GM21619 (cell line): ENCODE results near the gene FHDC1.
A peak's percentile ranks its signal among the peaks of the same experiment; 100 is the strongest.

Source experiments
- ATAC-seq: cut with Tn5 transposase; IDR thresholded peaks from one replicate; pipeline ENCODE4 v1.9.1; 2021; ENCODE audit not compliant: unreplicated experiment

Gene FHDC1

DNA sequence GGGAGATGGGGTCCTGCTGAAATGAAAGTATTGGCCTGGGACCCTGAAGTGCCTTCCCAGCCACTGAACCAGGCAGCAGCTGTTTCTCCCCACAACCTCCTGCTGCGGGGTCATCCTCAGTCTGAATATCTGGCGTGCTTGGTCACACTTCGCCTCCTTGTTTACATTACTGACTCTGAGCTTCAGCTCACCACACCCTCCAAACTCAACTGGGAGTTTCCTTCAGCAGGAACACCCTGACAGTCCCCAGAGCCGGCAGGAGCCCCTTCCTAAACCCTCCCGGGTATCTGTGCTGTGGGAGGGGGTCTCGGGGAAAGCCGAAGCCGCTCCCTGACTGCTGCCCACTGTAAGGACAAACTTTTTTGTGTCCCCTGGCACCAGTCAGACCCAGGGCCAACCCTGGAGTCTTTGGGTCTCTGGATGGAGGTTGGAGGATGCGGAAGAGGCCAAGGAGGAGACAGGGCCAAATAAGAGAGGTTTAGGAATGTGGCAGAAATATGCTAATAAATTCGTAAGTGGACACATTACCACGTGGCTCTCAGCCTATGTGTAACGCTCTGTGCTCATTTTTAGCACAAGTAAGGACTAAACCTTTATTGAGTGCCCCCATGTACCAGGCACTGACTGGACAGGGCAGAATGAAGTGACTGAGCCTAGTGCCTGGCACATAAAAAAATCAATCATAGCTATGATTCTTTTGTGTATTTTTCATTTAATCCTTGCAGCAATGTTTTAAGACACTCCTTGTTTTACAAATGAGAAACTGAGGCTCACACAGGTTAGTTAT, 20.7 kb downstream of the FHDC1 start:
- ATAC-seq = no peak

- no peak for ATAC-seq
These were observed 21.5 kb downstream of the FHDC1 start for GRCh38 chr4:152957437-152958171.

DNA sequence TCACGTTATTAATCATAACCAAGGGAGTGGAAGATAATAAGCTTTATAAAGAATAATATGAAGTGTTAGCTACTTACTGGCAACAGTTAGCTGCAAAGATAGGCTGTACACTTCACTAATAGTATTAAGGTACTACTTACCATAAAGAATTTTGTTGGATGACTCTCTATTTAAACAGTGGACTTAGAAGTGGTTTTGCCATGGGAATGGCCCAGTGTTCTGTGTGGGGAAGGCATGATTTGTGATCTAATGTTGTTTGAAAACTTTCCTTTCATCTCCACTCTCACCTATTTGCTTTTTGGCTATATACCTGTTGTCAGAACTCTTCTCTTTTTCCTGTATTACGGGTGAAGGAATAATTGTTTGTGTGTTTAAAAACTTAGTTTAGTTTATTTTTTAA, 23.0 kb downstream of the FHDC1 start:
- no peak for ATAC-seq

DNA sequence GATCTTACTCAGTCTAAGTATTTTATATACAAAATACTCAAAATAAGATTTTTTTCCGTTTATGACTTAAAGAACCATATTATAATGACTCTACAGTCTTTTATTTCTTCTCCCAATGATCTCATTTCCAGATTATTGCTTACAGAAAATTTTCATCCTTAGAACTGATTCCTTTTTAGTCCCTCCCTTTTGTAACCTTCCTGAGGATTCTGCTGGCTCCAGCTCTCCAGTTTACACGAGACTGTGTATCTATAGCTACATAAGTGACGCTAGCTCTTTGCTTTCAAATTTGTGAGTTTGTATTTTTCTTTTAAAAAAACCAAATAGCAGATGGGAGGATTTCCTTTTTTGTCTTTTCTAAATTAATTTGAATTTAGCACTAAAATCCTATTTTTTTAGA, 24.0 kb downstream of the FHDC1 start:
- no peak for ATAC-seq

- no peak for ATAC-seq
These were observed 25.1 kb downstream of the FHDC1 start for GRCh38 chr4:152961014-152961772.

GRCh38 chr4:152961773-152962115, 25.6 kb downstream of the FHDC1 start:
- no peak for ATAC-seq

GRCh38 chr4:152962150-152962549, 26.0 kb downstream of the FHDC1 start:
- ATAC-seq = no peak

DNA sequence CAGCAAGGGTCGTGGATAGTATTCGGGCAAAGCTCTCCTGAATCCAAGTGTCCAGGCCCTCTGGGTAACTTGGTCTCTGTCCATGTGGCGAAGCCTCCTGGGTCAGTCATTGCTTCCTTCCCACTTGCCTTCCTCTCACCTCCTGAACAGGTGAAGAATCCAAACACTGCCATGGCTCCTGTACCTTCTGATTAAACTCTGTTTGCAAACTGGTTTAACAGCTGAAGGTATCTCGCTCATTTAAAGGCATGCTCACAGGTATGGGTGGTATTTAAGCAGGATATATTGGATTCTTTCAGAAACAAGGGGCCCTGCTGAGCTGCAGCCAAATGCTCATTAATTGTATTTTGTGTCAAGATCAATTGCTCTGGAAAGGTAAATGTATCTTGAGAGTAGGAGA, 28.2 kb downstream of the FHDC1 start:
- ATAC-seq = no peak

GRCh38 chr4:152965611-152966010, 29.5 kb downstream of the FHDC1 start:
- ATAC-seq = peak; percentile 94

GRCh38 chr4:152967907-152968306, 31.8 kb downstream of the FHDC1 start:
- no peak for ATAC-seq

GRCh38 chr4:152968806-152969394, 32.8 kb downstream of the FHDC1 start:
- no peak for ATAC-seq

DNA sequence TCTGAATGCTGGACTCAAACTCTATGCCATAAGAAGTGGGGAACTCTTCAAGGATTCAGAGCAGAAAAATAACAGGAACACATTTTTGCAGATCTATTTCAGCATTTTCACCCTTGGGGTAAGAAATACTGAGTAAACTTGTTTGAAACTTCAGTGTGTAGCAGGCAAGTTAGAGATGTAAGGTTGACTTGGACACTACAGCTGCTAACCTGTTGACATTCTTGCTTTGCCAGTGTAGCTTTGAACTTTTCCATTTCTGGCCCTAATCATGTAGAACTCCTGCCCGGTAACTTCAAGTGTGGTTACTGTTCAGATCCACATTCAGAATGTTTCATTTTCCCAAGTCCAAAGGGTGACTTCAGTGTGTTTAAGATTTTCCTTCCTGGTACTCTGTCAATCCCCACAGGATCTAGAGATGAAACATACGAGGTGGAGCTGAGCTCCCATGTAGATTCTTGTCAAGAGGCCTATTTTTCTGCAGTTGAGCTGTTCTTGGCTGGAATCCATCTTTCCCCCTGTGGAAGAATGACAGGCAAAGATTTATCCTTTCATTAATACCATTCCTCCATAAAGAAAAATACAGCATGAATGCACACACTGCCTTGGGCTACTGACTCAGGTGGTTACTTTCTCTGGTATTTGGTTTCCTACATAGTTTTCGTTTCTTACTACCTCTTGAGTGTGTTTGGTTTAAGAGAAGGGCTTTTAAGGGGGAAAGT, 34.1 kb downstream of the FHDC1 start:
- no peak for ATAC-seq

DNA sequence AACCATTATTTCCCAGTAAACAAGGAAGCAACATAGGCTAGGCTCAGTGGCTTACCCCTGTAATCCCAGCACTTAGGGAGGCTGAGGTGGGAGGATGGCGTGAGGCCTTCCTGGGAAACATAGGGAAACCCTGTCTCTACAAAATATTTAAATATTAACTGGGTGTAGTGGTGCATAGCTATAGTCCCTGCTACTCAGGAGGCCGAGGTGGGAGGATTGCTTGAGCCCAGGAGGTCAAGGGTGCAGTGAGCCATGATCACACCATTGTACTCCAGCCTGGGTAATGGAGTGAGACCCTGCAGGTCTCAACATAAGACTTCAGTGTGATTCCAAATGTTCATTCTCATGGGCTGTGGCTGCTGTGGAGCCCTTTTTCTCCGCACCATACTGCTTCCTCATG, 34.9 kb downstream of the FHDC1 start:
- ATAC-seq = no peak

DNA sequence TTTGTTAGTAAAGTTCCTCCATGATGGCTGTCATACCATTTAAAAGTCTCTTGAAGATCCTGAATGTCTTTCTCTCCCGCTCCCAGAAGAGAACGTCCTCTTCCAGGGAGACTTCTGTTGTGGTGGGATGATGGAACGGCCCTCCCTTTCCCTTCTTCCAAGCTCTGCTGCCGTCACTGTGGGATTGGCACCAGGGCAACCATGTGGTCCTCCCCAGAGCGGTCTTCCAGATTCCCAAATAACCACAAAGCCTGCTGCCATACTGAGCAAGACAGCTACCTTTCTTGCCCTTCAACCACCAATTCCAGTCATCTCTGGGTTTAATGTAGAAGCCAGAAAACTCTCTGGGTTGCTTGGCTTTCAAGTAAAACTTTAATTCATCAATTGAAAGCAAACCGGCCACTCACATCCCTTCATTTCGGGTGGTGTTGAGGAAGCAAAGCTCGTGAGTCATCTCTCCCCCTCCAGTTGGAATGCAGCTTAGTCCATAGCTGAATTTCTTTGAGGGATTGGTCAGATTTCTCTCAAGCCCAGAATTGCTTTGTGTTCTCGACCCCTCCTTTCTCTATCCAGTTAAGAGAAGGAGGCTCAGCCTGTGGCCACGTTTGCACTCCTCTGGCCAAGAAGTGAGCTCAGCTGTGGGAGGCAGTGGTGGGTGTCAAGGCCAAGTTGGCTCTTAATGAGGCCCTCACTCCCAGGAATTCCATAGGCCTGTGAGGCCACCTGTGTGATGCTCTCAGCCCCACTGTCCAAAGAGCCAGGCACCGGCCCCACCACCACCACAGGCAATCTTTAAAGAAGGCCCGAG, 36.9 kb downstream of the FHDC1 start:
- ATAC-seq = no peak

- no peak for ATAC-seq
These were observed 37.7 kb downstream of the FHDC1 start for GRCh38 chr4:152973629-152974467.

GRCh38 chr4:152974468-152975379, 38.6 kb downstream of the FHDC1 start:
- ATAC-seq = no peak

GRCh38 chr4:152975380-152976211, 39.5 kb downstream of the FHDC1 start:
- no peak for ATAC-seq
